GM20431 (cell line): ENCODE data around the gene CXCL8.
"Not testable (repeated sequence)": the region's sequence is repeated elsewhere in the genome, so short reads cannot be mapped to it uniquely, and the experiment has no call there.

ENCODE experiments used
- in situ Hi-C: fragments of 300-500 bp; cut with MseI, MboI; formaldehyde crosslinking; loops from one replicate; pipeline ENCODE4 v1.15.0; 2020; ENCODE audit warnings: low sequenced_read_pairs; ENCODE audit not compliant: unreplicated experiment

CXCL8 gene

DNA sequence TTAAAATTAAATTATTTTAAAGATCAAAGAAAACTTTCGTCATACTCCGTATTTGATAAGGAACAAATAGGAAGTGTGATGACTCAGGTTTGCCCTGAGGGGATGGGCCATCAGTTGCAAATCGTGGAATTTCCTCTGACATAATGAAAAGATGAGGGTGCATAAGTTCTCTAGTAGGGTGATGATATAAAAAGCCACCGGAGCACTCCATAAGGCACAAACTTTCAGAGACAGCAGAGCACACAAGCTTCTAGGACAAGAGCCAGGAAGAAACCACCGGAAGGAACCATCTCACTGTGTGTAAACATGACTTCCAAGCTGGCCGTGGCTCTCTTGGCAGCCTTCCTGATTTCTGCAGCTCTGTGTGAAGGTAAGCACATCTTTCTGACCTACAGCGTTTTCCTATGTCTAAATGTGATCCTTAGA is at the start of gene CXCL8:
Gene CXCL8 (plus strand): TSS at position 217 of the 426 bp plus-strand sequence. CDS start 90 bp downstream, at position 307.
- in situ Hi-C loops: no loop called here

DNA sequence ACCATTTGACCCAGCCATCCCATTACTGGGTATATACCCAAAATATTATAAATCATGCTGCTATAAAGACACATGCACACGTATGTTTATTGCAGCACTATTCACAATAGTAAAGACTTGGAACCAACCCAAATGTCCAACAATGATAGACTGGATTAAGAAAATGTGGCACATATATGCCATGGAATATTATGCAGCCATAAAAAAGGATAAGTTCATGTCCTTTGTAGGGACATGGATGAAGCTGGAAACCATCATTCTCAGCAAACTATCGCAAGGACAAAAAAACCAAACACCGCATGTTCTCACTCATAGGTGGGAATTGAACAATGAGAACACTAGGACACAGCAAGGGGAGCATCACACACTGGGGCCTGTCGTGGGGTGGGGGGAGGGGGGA is 49.2 kb upstream of the CXCL8 start:
- in situ Hi-C loops: not testable (repeated sequence)

DNA sequence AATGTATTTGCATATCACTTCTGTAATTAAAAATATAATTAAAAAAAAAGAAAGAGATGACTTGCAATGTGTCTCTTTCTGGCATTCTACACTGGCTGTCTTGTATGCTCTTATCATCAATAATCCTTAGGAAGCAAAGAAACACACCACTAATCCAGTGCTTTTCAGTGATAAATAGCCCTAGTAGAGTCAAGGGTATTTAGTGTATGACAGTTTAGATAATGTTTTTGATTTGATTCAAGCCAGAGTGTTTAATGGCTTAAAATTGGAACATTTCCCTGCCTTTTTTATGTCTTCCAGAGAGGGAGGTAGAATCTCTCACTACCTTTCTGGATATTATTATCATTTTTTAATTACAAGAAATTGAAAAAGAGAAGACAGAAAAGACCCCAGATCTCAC is 48.6 kb upstream of the CXCL8 start:
- in situ Hi-C loops: no loop called here

DNA sequence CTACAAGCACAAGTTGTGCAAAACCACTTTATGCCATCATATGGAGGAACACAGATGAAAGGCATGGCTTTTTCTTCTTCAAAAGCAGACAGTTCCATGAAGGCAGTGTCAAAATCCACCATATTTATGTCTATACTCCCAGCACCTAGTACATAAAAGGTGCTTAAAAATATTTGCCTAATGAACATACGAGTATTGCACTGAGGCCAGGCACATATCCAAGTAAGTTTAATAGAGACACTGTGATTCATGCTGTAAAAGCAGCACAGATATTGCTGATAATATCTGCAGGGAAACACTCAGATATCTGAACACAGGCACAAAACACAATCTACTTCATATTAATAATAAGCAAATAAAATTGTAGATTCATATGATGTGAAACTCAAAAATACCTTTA is 48.1 kb upstream of the CXCL8 start:
- in situ Hi-C loops: no loop called here

DNA sequence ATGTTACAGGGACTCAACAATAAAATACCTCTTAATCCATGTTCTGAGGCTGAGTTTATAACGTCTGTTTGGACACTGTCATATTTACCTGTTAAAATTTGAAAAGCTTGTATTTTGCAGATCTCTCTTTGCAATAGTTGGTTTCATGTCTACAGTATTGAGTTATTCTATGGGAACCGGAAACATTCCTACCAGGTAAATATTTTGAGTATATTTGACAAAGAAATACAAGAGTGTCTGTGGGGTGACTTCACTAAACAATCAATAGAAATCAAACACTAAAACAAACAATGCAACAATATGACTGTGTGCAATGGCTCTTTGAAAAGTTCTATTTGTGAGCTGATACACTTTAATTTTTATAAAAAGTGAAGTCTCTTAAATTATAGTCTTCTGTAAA is 47.7 kb upstream of the CXCL8 start:
- in situ Hi-C loops: no loop called here

DNA sequence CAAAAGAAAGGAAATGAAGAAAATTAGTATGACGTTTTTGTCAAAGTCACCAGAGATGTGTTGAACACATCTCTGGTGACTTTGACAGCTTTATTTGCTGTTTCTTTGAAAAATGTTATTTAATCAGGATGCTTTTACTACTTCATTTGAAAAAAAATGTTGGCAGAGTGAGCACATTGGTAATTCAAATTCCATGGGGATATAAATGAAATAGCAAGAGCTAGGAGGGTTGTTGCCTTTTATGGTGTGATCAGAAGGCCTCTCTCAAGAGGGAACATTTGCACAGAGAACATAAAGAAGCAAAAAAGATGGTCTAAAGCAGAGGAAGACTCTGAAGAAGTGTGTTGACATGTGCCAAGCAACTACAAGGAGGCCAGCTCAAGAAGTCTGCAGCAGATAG is 46.6 kb upstream of the CXCL8 start:
- in situ Hi-C loops: no loop called here

DNA sequence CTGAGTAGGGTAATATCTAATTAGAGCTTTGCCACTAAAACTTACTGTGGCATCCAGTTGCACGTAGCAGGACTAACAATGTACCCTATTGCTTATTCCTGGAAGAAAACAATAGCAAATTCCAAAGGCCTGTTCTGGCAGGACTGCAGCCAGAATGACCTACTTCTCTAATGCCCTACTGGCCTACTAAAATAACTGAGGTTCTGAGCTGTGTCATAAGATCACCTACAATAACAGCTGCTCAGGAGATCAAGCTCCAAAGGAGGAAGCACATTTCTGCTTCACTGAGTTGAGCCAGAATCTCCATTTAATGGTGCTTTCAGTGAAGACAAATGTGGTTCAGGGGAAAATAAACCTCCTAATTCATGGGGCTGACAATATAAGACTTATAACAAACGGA is 42.2 kb upstream of the CXCL8 start:
- in situ Hi-C loops: no loop called here

DNA sequence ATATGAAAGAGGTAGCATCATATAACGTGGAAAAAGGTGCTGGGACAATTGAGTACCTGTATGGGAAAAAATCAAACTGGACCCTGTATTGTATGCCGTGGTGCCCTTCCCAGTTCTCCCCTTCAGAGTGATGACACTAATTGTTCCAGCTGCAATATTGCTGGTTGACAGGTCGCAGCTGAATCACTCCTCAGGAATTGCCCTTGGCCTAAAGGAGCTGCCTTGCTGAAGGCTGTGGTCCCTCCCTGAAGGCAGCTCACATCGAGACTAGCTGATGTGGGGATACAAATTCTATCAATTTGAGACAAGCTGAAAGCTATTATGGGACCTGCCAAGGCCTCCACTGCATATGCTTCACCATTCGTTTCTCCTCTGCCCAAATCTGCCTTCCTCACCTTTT is 39.3 kb upstream of the CXCL8 start:
- in situ Hi-C loops: no loop called here

DNA sequence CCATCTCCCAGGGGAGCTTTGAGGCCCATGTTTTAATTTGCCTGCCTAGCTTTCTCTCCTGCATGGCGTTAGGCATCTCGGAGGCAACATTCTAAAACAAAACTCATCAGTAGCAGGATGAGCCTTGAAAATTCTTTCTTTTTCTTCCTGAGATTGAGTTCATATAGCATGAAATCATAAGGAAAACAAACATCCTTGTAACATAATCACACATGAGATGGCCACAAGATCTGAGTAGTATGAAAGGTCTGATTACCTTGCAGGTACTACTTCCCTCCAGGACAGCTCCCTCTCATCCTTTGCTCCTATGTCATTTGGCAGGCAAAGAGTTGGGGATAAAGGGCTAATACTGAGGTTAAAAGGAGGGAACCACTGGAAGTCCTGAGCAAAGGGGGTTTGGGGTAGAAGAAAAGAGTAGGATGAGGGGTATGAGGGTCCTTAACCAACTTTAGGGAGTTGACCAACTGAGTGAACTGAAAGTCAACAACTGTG is 37.5 kb upstream of the CXCL8 start:
- in situ Hi-C loops: no loop called here

DNA sequence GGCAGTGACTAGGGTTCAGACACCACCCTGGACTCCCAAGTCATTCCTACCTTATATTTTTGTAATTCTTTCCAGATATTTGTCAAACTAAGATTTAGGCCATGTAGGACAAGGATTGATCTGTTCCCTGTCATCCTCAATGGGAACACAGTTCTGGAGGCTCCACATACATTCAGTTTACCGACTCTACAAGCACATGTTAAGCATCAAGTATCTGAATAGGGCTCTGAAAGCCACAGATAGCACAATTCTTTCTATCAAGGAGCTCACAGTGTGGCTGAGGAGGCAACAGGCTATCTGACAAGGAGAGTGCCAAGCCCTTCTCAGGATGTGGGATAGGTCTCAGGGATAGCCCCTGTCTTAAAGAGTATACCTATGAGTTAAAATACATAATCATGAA is 37.0 kb upstream of the CXCL8 start:
- in situ Hi-C loops: no loop called here

DNA sequence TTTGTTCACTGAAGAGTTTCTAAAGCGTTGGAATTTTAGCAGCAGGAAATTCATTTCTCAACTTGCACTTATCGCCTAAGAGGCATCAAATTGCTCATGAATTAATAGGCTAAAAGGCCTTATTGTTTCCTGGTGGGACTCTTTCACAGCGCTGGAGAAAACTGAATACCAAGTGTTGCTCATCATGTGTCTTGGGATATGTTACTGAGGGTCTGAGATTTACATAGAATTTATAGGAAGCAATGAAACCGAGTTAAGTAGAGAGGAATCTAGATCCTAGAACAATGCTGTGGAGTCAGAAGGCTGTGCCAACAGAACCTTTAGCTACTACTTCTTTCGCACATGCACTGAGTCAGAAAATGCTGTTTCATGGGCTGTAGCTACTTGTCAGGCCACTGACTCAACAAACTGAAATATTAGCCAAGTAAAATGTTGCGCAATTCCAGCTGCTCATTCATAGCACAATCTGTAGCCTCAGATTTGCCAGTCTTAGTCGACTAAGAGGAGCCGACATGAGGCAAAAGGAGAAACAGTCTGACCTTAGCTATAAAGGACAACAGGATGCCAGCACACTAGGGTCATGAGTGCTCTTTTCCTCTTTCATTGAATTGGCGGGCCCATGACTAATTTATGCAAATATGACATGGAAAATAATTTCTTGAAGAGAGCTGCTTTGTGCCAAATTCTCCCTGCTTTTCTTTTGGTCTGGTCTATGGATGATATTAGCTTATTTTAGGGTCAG is 35.9 kb upstream of the CXCL8 start:
- in situ Hi-C loops: no loop called here

DNA sequence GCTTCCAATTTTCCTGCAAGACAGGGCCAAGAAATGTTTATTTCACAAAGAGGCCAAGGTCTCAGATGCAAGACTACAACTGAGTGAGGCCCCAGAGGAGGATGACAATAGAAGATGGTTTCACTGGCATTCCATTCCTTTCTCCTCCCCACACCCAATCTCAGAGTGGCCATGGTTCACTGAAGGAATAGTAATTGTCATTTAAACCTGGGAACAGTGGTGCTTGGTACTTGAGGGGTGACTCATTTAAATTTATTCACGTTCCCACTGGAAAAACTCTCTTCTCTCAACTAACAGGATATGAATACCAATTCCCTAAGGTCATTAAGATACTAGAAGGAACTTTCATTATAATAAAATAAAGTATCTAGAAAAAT is 35.3 kb upstream of the CXCL8 start:
- in situ Hi-C loops: no loop called here

DNA sequence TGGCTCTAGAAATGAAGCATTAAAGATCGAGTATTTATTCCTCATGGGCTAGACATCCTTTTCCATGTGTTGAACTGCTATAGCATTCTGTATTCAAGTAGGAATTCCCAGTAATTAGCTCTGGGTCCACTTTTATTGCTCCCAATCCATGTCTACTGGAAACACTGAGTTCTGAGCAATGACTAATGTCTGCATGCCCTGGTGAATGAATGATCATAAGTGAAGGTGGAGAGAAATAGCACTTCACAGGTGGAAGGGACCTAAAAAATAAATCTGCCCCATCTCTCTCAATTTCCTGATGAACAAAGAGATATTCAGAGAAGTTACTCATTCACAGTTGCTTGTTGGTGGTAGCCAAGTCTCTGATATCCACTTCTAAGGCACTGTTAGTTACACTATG is 34.6 kb upstream of the CXCL8 start:
- in situ Hi-C loops: no loop called here

DNA sequence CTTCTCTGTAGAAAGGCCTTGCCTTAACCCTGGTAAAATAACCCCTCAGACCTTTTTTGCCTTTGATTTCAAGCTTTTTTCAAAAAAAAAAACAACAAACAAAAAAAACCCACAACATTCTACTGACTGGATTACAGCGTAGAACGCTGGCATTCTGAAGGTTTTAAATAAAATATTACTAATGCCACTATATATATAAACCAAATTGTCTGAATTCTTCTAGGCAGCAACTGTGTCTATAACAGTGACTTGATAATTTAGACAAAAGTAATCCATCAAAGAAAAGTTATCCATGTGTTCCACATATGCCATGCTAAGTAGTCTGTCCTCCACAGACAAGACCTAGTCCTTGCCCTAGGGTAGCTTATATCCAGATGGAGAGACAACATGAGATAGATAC is 33.6 kb upstream of the CXCL8 start:
- in situ Hi-C loops: no loop called here

DNA sequence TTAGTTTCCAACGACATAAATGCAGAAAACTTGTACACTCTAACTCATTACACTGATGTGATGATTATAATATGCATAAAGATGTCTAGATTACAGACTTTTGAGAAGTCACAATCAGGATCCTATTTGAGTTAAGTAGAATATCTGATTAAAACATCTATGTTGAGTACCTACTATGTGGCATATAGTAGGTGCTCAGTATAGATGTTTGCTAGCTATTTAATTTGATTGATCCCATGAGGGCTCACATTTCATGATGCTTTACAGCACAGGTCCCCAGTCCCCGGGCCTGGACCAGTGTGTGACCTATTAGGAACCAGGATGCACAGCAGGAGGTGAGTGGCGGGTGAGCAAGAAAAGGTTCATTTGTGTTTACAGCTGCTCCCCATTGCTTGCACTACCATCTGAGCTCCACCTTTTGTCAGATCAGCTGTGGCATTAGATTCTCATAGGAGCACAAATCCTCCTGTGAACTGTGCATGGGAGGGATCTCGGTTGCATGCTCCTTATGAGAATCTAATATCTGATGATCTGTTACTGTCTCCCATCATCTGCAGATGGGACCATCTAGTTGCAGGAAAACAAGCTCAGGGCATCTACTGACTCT is 33.0 kb upstream of the CXCL8 start:
- in situ Hi-C loops: no loop called here

DNA sequence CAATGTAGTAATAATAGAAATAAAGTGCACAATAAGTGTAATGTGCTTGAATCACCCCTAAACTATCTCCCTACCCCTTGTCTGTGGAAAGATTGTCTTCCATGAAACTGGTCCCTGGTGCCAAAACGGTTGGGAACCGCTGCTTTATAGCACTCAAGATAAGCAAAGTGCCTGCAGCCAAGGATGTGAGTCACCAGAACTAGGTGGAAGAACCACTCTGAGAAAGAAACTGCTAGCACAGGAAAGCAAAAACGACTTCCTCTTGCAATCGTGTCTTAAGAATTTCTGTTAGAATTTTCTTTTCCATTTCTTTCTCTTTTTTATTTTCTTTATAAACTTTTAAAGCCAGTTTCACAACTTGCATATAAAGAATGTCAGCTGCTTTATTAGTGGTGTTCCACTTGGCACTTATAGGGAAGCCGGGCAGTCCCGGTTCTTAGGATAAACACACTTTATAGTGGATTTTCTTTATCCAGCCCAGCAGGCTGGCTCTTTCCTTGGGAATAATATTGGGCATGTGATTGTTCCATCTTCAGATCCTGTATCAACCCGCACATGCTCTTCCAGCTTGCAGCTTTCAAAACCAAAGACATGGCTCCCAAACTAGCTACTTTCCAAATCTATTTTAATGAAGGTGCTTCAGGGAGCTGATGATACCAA is 32.3 kb upstream of the CXCL8 start:
- in situ Hi-C loops: no loop called here

DNA sequence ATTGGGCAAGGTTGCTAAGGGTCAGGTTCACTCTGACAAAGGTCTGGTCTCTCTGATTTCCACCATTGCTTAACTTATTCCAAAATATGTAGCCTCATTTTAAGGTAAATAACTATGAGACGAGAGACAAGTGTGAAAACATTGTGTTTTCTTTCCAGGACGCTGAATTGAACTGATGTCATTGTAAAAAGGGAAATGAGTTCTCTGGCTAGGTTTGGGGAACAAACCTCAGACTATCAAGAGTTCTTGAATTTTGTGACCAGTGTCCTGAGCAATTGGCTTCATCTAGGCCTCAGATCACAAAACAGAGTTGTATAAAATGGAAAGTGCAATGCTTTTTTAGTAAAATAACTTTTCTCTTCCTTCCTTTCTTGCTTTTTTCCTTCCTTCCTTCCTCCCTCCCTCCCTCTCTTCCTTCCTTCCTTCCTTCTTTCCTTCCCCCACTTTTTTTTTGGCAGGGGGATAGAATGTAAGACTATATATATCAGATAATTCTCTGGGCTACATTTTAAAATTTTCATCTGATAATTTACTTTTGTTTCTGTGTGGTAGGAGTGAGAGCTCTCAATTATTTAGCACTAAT is 30.8 kb upstream of the CXCL8 start:
- in situ Hi-C loops: no loop called here

DNA sequence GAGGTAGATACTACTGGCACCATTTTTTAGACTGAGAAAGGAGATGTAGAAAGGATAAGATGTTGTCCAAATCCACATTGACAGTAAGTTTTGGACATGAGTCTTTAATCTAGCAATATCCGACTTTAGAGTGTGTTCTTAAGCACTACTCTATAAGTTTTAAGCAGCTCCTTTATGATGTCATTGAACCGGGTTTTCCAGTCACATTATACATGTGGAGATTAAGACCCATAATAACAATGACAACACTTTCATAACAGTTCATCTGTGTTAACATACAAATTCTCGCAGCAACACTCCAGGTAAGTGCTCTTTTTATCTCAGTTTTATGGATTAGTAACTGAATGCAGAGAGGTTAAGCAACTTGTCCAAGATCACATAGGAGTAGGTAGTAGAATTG is 30.3 kb upstream of the CXCL8 start:
- in situ Hi-C loops: no loop called here

DNA sequence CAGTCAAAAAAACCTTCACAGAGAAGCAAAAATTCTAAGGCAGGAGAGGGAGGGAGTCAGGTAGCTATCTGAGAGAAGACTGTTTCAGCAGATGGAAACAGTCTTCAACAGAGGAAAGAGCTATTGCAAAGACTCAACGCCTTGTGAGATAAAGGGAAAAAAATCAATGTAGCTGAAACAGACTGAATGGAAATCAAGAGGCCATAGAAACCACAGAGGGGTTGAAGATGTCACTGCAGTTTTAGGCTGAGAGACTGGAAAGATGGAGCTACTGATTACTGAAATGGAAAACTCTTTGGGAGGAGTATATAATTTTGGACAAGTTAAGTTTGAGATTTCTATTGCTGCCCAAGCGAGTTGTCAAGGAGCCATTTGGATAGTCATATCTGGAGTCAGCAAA is 28.4 kb upstream of the CXCL8 start:
- in situ Hi-C loops: no loop called here

DNA sequence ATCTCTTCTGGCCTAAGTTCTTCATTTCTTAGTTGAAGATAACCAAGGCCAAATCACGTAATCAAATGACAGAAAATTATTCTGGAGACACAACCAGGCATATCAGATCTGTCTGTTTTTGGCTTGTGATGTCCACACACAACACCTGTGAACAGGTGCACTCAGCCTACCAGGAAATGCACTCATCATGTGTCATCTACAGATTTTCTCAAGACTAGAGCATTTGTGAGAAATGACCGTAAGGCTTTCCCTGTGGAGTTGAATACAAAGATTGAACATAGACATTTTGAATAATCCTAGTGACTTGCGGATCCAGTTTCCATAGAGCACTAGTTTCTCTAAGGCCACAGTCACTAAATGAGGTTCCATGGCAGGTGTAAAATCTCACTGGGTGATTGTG is 26.7 kb upstream of the CXCL8 start:
- in situ Hi-C loops: no loop called here

DNA sequence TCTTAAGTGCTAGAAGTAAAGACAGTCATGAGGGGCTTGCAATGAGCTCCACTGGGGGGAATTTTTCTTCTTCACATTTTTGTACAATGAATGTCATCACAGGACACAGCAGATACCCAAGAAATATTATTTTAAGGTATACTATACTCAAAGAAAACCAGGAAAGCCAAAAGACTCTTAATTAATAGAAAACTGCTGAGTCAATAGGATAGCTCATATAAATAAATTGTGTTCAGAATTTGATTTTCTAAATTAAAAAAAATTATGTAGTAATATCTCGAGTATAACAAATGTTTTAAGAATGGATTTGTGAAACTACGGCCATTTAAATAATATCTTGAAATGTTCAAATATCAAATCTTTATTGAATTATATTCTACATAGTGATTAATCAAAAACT is 25.7 kb upstream of the CXCL8 start:
- in situ Hi-C loops: no loop called here
